GM06990 (cell line): ENCODE data around the gene USP24.

ENCODE experiments used
- DNase-seq: peaks from one replicate; pipeline ENCODE4 v3.0.0-alpha.2; 2011; ENCODE audit not compliant: insufficient read length; ENCODE audit errors: extremely low read depth
- H3K27me3 ChIP-seq: replicated peaks from 2 replicates; pipeline ENCODE4 v1.6.0; 2011; ENCODE audit warnings: low read length; ENCODE audit not compliant: control insufficient read depth, insufficient read depth
- H3K36me3 ChIP-seq: 2 replicates; pipeline ENCODE4 v1.5.1; 2011; ENCODE audit warnings: low read length; ENCODE audit not compliant: control insufficient read depth, insufficient read depth
- H3K4me3 ChIP-seq: replicated peaks from 2 replicates; pipeline ENCODE4 v1.5.1; 2011; ENCODE audit warnings: low read depth, mild to moderate bottlenecking, control low read depth, low read length
- CTCF ChIP-seq: IDR thresholded peaks from 2 replicates; pipeline ENCODE4 v1.5.1; 2011; ENCODE audit warnings: low read length, control low read depth, mild to moderate bottlenecking, inconsistent platforms; ENCODE audit not compliant: insufficient read depth, poor library complexity, severe bottlenecking

Gene USP24

GRCh38 chr1:55043726-55044125 lies 171.4 kb downstream of the USP24 start:
- Histone ChIP-seq H3K27me3 (peaks cover 2% of the 10 kb centered on the region), H3K4me3 (no peak overlapping the region), H3K36me3 (no peaks in the 10 kb centered on the region)
- DNase-seq: no peak
- no peak for TF ChIP-seq CTCF

- H3K27me3 ChIP-seq: peaks cover 3% of the 10 kb centered on the region
- no peak overlapping the region for H3K4me3 ChIP-seq
- H3K36me3 ChIP-seq: no peaks in the 10 kb centered on the region
- no peak for DNase-seq
- no peak for TF ChIP-seq CTCF
These were observed 172.2 kb downstream of the USP24 start for GRCh38 chr1:55043011-55043410.

GRCh38 chr1:55041613-55042012 lies 173.6 kb downstream of the USP24 start:
- no peak for DNase-seq
- no peaks in the 10 kb centered on the region for H3K36me3 ChIP-seq
- H3K4me3 ChIP-seq: no peak overlapping the region
- TF ChIP-seq CTCF: no peak
- H3K27me3 ChIP-seq: peaks cover 3% of the 10 kb centered on the region

GRCh38 chr1:55040933-55041494 lies 174.2 kb downstream of the USP24 start:
- TF ChIP-seq CTCF: no peak
- H3K36me3 ChIP-seq: no peaks in the 10 kb centered on the region
- peaks cover 3% of the 10 kb centered on the region for H3K27me3 ChIP-seq
- no peak for DNase-seq
- H3K4me3 ChIP-seq: no peak overlapping the region

- no peak for DNase-seq
- H3K4me3 ChIP-seq: no peak overlapping the region
- no peak for TF ChIP-seq CTCF
- peaks cover 3% of the 10 kb centered on the region for H3K27me3 ChIP-seq
- H3K36me3 ChIP-seq: no peaks in the 10 kb centered on the region
These were observed 174.9 kb downstream of the USP24 start for GRCh38 chr1:55040083-55040932.
